EL (cell line): Measurements from ENCODE around the gene PRKCB.

Experiments used
- DNase-seq: peaks from one replicate; pipeline ENCODE4 v3.0.0-alpha.2; 2016

PRKCB gene

GRCh38 chr16:23974223-23974622, 138.4 kb downstream of the PRKCB start:
- no peak for DNase-seq

GRCh38 chr16:23975293-23975692, 139.5 kb downstream of the PRKCB start:
- no peak for DNase-seq

GRCh38 chr16:23976091-23976490, 140.3 kb downstream of the PRKCB start:
- DNase-seq, result no peak

- DNase-seq, result no peak
Measured at GRCh38 chr16:23976524-23976923, 140.7 kb downstream of the PRKCB start.

GRCh38 chr16:23979441-23979840, 143.7 kb downstream of the PRKCB start:
- DNase-seq, result no peak

GRCh38 chr16:23979982-23980381, 144.2 kb downstream of the PRKCB start:
- no peak for DNase-seq

GRCh38 chr16:23981429-23982399, 145.9 kb downstream of the PRKCB start:
- DNase-seq, result no peak

- DNase-seq, result no peak
Measured at GRCh38 chr16:23986455-23986854, 150.7 kb downstream of the PRKCB start.

- no peak for DNase-seq
Measured at GRCh38 chr16:23987443-23987842, 151.7 kb downstream of the PRKCB start.

GRCh38 chr16:23990507-23990906, 154.7 kb downstream of the PRKCB start:
- no peak for DNase-seq

- DNase-seq, result no peak
Measured at GRCh38 chr16:23991066-23991465, 155.3 kb downstream of the PRKCB start.

- DNase-seq, result no peak
Measured at GRCh38 chr16:23994615-23995014, 158.8 kb downstream of the PRKCB start.

- no peak for DNase-seq
Measured at GRCh38 chr16:23996258-23996955, 160.6 kb downstream of the PRKCB start.

- no peak for DNase-seq
Measured at GRCh38 chr16:23998771-23999170, 163.0 kb downstream of the PRKCB start.

GRCh38 chr16:23999663-24000062, 163.9 kb downstream of the PRKCB start:
- no peak for DNase-seq

- DNase-seq, result no peak
Measured at GRCh38 chr16:24001710-24002109, 165.9 kb downstream of the PRKCB start.

GRCh38 chr16:24002619-24003018, 166.8 kb downstream of the PRKCB start:
- no peak for DNase-seq

GRCh38 chr16:24005577-24005976, 169.8 kb downstream of the PRKCB start:
- DNase-seq, result no peak

- DNase-seq, result no peak
Measured at GRCh38 chr16:24007391-24007790, 171.6 kb downstream of the PRKCB start.

GRCh38 chr16:24007934-24008333, 172.2 kb downstream of the PRKCB start:
- DNase-seq, result no peak

GRCh38 chr16:24009098-24009497, 173.3 kb downstream of the PRKCB start:
- no peak for DNase-seq

- DNase-seq, result no peak
Measured at GRCh38 chr16:24009955-24010354, 174.2 kb downstream of the PRKCB start.

- DNase-seq, result peak; percentile 56
Measured at GRCh38 chr16:24010440-24011089, 174.8 kb downstream of the PRKCB start.

GRCh38 chr16:24011237-24011636, 175.5 kb downstream of the PRKCB start:
- DNase-seq, result no peak
